GM19351 (cell line): ENCODE results near the gene SPATA6.
"Not testable (repeated sequence)": the region's sequence is repeated elsewhere in the genome, so short reads cannot be mapped to it uniquely, and the experiment has no call there.

Experiments
- ATAC-seq: cut with Tn5 transposase; IDR thresholded peaks from one replicate; pipeline ENCODE4 v1.9.1; 2021; ENCODE audit warnings: mild to moderate bottlenecking, moderate library complexity; ENCODE audit not compliant: unreplicated experiment

The SPATA6 gene

DNA sequence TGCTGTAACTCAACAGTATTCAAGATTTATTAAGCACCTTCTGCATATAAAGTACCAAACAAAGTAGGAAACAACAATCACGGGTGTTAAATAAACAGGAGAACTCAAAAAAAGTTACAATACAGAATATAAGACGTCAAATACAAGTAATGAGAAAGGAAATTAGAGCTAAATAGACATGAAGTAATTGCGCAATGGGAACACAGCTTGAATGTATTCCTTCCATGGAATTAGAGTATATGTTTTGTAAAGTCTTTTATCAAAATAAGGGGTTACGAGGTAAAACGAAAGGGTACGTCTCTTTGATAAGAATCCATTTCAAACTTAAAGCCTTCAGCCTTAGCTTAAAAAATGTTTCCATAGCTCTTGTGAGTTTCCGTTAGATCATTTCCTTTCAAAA, 109.1 kb downstream of the SPATA6 start:
- ATAC-seq = no peak

- no peak for ATAC-seq
Measured at GRCh38 chr1:48356901-48357300, 115.1 kb downstream of the SPATA6 start.

DNA sequence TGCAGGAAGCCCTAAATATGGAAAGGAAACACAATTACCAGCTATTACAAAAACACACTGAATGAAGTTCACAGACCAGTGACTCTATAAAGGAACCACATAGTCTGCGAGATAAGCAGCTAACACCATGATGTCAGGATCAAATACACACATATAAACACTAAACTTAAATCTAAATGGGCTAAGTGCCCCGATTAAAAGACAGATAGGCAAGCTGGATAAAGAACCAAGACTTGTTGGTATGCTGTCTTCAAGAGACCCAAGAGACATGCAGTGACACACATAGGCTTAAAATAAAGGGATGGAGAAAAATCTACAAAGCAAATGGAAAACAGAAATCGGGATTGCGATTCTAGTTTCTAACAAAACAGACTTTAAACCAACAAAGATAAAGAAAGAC, 127.6 kb downstream of the SPATA6 start:
- ATAC-seq = no peak

DNA sequence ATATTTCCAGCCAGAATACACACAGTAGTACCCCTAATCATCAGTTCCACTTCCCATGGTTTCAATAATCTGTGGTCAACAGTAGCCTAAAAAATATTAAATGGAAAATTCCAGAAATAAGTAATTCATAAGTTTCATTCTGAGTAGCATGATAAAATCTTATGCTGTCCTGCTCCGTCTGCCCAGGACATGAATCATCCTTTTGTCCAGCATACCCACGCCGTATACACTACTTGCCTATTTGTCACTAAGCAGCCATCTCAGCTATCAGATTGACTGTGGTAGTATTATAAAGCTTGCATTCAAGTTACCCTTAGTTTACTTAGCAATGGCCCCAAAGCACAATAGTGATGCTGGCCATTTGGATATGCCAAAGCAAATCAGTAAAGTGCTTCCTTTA, 130.8 kb downstream of the SPATA6 start:
- ATAC-seq = no peak

DNA sequence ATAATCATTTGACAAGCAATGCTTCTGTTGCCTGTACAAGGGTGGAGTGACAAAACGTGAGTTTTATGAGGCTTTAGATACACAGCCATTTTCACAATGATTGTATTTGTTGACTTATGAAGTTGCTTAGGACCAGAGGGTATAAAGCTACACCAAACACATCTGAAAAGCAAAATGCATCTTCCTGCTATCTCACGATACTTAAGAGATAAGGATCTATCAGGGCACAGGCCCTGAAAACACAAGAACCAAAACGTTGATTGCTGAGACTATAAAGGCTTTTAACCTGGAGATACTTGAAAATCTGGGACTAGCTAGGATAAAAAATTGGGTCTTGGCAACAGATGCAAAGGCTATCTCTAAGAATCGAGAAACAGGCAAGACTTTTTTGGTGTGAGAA, 133.7 kb downstream of the SPATA6 start:
- no peak for ATAC-seq

DNA sequence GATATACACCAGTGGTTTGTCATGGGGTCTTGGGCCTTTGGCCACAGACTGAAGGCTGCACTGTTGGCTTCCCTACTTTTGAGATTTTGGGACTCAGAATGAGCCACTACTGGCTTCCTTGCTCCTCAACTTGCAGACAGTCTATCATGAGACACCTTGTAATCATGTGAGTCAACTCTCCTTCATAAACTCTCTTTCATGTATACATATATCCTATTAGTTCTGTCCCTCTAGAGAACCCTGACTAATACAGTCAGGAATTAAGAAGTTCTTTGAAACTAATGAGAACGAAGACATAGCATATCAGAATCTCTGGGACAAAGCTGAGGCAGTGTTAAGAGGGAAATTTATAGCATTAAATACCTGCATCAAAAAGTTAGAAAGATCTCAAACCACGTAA, 138.7 kb downstream of the SPATA6 start:
- ATAC-seq = no peak

DNA sequence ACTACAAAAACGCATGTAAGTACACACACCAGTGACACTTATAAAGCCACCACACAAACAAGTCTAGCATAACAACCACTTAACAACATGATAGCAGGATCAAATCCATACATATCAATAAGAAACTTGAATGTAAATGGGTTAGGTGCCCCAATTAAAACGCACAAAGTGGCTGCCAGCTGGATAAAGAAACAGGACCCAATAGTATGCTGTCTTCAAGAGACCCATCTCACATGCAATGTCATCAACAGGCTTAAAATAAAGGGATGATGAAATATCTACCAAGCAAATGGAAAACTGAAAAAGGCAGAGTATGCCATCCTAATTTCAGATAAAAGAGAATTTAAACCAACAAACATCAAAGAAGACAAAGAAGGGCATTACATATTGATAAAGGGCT, 139.9 kb downstream of the SPATA6 start:
- no peak for ATAC-seq

DNA sequence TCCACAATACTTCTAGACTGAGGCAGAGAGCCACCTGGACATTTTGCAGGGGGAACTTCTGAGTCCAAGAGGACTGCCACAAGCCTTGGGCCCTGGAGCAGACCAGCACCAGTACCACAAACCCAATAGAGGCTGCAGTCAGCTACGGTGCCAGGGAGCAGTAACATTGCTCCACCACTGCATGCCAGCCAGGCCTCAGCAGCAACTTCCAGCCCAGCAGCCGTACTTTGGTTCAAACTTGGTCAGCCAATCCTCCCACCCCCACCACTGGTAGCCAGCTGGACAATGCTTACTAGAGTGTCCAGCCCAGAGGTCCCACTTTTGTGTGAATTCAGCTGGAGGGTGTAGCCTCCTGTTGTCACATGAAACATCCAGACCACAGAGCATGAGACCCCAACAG, 142.1 kb downstream of the SPATA6 start:
- no peak for ATAC-seq

- ATAC-seq = no peak
Measured at GRCh38 chr1:48329486-48329885, 142.5 kb downstream of the SPATA6 start.

GRCh38 chr1:48311829-48312228, 160.2 kb downstream of the SPATA6 start:
- ATAC-seq = not testable (repeated sequence)

DNA sequence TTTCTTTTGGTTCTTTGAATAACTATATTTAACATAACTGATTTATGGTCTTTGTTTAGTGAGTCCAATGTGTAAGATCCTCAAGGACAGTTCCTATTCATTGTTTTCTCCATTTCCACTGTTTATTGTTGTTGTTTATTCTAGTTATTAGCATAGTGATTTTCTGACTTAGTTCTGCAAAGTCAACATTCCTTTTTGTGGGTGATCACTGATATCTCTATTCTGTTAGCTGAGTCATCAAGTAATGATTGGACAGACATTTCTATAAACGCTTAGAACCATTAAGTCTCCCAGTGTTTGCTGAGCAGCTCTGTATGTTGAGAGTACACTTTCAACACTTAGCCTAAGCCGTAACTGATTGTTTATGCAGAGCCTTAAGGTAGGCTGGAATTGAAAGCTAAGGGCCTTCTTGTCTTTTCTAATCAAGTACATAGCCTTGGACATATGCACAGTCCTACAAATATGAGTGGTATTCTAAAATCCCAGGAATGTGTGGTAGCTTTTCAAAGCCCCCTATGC, 162.4 kb downstream of the SPATA6 start:
- no peak for ATAC-seq

DNA sequence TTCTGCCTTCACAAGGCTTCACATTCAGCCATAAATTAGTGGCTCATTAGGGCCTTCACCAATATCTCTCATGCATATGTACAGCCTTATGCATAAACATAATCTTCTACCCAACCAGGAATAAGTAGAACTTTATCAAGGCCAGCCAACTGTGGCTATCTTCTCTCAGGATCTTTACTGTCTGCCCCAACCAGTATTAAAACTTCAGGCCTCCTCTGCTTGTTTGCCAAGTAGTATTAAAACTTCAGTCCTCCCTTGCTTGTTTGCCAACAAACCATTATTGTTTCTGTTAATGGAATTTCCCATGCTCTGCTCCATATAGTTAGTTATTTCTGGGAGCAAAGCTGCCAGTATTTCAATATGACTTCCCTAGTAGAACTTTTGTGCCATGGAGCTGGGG, 169.4 kb downstream of the SPATA6 start:
- ATAC-seq = no peak

GRCh38 chr1:48294656-48295055, 177.3 kb downstream of the SPATA6 start:
- ATAC-seq = no peak

DNA sequence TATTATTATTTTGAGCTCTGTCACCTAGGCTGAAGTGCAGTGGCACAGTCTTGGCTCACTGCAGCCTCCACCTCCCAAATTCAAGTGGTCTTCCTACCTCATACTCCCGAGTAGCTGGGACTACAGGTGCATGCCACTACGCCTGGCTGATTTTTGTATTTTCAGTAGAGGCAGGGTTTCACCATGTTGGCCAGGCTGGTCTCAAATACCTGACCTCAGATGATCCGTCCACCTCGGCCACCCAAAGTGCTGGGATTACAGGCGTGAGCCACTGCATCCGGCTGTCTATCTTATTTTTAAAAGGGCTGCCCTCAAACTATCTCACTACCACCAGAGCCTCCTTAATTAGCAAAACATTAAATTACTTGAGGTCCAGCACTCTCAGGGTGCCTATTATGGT, 177.9 kb downstream of the SPATA6 start:
- ATAC-seq = not testable (repeated sequence)

GRCh38 chr1:48292706-48293105, 179.3 kb downstream of the SPATA6 start:
- ATAC-seq = no peak

- ATAC-seq = no peak
Measured at GRCh38 chr1:48291421-48291820, 180.6 kb downstream of the SPATA6 start.

DNA sequence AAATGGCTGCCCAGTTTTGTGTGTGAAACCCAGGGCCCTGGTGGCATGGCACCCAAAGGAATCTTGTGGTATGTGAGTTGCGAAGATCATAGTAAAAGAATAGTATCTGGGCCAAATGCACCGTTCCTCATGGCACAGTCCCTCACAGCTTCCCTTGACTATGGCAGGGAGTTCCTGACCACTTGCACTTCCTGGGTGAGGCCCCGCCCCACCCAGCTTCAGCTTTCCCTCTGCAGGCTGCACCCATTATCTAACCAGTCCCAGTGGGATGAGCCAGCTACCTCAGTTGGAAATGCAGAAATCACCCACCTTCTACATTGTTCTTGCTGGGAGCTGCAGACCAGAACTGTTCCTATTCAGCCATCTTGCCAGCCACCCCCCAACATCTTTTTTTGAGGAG, 186.5 kb downstream of the SPATA6 start:
- ATAC-seq = no peak

GRCh38 chr1:48284696-48285420, 187.1 kb downstream of the SPATA6 start:
- ATAC-seq = not testable (repeated sequence)

DNA sequence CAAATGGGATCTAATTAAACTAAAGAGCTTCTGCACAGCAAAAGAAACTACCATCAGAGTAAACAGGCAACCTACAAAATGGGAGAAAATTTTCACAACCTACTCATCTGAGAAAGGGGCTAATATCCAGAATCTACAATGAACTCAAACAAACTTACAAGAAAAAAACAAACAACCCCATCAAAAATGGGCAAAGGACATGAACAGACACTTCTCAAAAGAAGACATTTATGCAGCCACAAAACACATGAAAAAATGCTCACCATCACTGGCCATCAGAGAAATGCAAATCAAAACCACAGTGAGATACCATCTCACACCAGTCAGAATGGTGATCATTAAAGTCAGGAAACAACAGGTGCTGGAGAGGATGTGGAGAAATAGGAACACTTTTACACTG, 189.7 kb downstream of the SPATA6 start:
- ATAC-seq = not testable (repeated sequence)

- not testable (repeated sequence) for ATAC-seq
Measured at GRCh38 chr1:48277437-48277836, 194.6 kb downstream of the SPATA6 start.

- no peak for ATAC-seq
Measured at GRCh38 chr1:48266576-48266975, 205.4 kb downstream of the SPATA6 start.

- ATAC-seq = no peak
Measured at GRCh38 chr1:48263041-48263440, 209.0 kb downstream of the SPATA6 start.

DNA sequence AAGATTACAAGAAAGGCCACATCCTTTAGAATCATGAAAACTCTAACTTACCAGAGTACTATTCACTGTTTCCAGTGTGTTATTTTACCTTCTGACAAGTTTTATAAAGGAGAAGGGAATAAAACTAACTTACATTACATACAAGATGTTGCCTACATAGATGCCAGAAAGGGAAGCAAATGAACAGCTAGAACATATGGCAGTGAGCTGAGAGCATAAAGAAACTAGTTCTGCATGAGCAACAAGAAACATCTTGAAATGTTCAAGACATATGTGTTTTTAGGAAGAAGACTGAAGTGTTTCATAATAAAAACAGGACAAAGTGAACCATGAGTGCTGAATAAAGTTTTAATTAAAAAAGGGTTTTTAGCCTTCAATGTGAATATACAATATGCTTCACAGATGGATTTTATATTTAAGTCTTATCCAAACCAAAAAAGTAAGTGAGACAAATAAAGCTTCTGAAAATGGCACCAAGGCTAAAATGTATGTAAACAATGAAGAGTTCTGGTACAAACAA, 210.1 kb downstream of the SPATA6 start:
- no peak for ATAC-seq
